PC-9 (cell line): ENCODE results near the gene BPHL.
"Not testable (repeated sequence)": the region's sequence is repeated elsewhere in the genome, so short reads cannot be mapped to it uniquely, and the experiment has no call there.

Experiments
- CTCF ChIP-seq: fragments of 200-600 bp; sonication (generic); conservative IDR thresholded peaks from 2 replicates; pipeline ENCODE4 v1.6.1; 2017; ENCODE audit warnings: mixed run types, antibody characterized with exemption, mild to moderate bottlenecking, moderate library complexity
- EZH2 ChIP-seq: fragments of 200-600 bp; sonication (generic); IDR thresholded peaks from 2 replicates; pipeline ENCODE4 v1.8.0; 2017; ENCODE audit warnings: antibody characterized with exemption, low read depth

- not testable (repeated sequence) for TF ChIP-seq CTCF, EZH2
Observed at GRCh38 chr6:3137873-3138272, 19.4 kb downstream of the BPHL start.
